HEK293T (cell line): ENCODE data around the gene KIF16B.

ENCODE experiments used
- FOXA1 ChIP-seq: fragments of 450-650 bp; IDR thresholded peaks from 2 replicates; pipeline ENCODE4 v1.6.1; 2016; ENCODE audit warnings: mild to moderate bottlenecking
- TARDBP ChIP-seq: fragments of 450-650 bp; IDR thresholded peaks from 2 replicates; pipeline ENCODE4 v1.6.1; 2016

DNA sequence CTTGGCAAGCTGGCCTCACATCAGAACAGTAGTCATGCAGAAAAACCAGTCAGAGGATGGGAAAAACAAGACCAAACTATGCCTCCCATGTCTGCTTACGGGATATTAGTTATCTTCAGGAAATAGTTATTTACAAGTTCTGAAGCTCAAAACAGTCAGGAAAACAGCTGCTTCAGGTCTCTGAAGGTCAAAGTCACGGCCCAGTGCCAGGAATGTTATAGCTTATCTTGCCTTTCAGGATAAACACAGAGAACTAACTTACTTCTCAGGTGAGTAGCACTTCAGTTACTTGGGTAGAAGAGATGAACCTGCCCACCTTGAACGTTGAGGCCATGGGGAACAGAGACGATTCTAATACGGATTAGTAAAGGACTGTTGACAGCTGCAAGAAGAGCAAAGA is 310.7 kb downstream of the KIF16B start:
- TF ChIP-seq FOXA1 (no peak), TARDBP (no peak)
